Left forelimb (tissue), 1 donor: ENCODE data around the gene ATXN2L.
"Not testable (repeated sequence)": the region's sequence is repeated elsewhere in the genome, so short reads cannot be mapped to it uniquely, and the experiment has no call there.

Experiments used
- DNase-seq: peaks from one replicate; pipeline ENCODE4 v3.0.0-alpha.2; 2018; ENCODE audit warnings: low spot score

ATXN2L gene

DNA sequence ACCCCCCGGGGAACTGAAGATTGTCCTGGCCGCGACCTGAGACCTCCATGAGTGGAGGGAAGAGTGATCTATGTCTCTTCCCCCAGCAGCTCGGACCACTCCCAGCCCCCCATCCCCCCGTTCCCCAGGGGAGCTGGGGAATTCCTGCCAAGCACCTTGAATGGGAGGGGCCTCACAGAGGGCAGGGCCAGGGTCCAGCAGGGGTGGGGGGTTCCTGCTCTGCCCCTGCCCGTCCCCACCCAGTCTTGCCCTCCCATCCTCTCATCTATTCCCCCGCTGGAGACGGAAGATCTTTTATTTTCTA, 13.9 kb downstream of the ATXN2L start:
- no peak for DNase-seq

DNA sequence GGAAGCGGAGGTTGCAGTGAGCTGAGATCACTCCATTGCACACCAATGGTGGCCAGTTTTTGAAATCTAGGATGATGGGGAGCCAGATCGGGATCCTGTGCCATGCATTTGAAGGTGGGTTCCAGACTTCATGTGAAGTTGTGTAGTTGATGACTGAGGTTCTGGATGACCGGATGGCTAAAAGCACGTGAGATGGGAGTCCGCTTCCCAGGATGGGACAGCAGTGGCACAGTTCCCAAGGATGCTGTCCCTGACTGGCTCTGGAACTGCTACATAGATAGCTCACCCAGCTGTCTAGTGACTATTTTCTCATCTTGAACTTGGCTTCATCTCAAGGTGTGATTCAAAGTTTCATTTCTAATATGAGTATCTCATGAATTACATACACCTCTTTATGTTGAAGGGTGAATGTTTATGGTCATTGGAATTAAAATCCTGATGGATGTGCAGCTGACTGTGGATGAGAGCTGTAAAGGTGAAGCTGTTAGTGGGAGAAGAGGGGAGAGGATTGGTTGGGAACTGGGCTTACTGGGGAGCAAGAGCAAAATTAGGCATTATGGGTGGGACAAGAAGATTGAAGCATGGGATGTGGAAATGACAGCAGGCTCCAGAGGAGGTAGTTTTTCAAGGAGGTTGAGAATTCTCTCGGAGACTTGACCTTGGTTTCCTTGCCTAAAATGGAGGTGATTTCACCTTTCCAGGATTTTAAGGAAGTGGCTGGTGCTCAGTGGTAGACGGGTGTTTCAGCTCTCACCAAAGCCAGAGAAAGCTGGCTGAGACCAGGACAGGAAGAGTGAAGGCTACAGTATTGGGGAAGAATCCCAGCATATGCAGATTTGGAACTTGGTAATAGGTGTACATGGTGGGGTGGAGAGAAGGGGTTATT, 15.1 kb downstream of the ATXN2L start:
- DNase-seq = no peak

DNA sequence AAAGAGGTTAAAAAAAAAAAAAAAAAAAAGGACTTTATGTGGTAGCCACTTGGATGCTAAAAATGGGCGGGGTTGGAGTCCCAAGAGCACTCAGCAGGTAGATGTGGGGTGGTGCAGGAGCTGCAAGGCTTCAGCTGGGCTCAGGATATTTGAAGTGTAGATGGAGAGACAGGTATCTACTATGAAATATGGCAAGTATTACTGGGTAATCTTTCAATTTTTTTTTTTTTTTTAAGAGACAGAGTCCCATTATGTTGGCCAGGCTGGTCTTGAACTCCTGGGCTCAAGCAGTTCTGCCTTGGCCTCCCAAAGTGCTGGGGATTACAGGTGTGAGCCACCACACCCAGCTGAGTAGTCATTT, 15.7 kb downstream of the ATXN2L start:
- DNase-seq = no peak

DNA sequence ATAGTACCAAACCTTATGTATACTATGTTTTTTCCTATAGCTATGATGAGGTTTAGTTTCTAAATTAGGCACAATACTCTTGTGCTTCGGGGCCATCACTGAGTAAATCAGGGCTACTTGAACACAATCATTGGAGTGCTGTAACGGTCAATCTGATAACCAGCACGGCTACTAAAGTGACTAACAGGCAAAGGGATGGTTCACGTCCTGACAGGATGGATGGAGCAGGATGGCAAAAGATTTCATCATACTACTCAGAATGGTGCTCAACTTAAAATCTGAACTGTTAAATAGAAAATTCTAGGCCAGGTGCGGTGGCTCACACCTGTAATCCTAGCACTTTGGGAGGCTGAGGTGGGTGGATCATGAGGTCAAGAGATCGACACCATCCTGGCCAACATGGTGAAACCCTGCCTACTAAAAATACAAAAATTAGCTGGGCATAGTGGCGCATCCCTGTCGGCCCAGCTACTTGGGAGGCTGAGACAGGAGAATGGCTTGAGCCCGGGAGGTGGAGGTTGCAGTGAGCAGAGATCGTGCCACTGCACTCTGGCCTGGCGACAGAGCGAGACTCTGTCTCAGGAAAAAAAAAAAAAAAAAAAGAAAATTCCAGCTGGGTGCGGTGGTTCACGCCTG, 16.3 kb downstream of the ATXN2L start:
- no peak for DNase-seq

DNA sequence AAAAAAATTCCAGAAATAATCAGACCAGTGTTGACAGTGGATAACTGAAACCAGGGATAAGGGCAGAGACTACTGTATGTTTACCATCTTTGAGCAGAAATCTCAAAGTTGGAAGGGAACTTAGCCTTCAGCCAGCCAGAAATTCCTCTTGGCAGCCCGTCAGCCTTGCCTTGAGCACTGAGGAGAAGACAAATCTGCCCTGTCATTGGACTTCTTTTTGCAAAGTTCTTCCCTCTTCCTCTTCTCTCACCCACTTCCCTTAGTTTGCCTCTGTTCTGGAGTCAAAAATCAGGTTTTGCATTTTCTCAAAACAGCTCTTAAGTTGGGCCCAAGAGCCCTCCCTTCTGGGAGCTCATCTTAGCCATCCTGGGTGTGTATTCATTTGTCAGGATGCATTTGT, 17.1 kb downstream of the ATXN2L start:
- no peak for DNase-seq

DNA sequence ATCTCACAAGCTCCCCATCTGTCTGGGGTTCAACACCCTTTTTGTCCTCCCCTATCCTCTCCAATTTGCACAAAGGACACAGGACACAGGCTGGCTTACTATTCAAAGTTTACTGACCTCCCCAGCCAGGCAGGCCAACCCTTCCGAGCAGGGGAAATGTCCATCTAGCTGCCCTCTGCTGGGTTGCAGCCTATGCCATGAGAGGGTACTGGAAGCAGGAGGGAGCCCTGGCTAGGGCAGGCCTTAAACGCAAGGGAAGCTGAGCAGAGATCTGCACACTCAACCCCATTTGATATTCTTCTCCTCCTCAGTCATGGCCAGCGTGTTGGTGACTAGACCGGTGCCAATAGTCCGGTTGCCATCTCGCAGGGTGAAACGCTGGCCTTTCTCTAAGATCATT, 19.9 kb downstream of the ATXN2L start:
- DNase-seq = no peak

DNA sequence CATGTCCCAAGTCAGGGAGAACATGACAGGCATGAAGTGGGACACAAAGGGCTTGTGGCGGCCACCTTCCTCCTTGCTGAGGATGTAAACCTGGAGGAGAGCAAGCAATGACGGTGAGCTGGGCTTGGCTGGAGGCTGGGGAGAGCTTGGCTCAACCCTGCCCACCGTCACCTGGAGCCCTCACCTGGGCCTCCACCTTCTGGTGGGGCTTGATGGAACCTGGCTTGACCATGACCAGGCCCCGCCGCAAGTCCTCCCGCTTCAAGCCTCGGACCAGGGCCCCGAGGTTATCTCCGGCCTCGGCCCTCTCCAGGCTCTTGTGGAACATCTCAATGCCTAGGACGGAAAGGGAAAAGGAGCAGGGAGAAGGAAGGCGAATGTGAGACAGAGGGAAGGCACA, 21.0 kb downstream of the ATXN2L start:
- no peak for DNase-seq

DNA sequence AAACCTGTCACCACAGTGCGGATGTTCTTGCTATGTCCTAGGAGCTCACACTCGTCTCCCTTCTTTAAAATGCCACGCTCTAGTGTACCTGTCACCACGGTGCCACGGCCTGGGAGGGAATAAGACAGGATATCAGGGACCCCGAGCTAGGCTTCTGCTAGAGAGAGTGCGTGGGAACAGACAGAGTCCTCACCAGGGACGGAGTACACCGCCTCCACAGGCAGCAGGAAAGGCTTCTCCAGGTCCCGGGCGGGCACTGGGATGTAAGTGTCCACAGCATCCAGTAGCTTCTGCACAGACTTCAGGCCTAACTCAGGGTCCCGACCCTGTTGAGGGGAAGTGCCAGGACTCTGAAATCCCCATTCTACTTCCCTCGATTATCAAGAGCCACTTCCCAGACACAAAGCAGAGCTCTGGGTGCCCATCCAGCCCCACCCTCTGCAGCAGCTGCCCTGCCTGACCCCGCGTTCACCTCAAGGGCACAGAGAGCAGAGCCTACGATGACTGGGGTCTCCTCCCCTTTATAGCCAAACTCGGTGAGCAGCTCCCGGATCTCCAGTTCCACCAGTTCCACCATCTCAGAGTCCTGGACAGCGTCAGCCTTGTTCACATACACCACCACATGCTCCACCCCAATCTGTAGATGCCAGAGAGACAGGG, 21.6 kb downstream of the ATXN2L start:
- no peak for DNase-seq

DNA sequence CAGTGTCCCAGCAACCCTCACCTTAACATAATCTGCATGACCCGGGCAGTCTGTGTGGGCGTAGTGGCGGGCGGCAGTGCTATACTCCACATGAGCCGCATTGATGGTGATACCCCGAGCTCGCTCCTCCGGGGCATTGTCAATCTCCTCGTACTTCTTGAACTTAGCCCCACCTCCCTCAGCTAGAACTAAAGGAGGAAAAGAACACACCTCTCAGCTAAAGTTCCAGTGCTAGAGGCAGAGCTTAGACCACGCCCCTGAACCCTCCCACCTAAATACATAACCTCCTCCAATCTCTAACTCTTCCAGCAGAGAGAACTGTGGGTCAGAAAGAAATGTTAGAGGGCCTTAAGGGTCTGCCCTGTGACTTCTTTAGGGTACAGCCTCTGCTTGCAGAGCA, 22.5 kb downstream of the ATXN2L start:
- no peak for DNase-seq

DNA sequence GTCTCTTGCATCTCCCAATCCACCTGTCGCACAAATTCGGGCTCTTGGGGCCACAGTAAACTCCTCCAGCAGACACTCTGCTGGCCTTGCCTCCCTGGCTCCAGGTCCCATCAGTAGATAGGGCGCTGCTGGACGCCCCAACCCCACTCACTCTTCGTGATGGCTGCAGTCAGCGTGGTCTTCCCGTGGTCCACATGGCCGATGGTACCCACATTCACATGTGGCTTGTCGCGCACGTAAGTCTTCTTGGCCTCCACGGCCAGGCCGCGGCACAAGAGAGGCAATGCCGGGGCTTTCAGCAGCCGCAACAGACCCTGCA, 22.9 kb downstream of the ATXN2L start:
- DNase-seq = no peak

DNA sequence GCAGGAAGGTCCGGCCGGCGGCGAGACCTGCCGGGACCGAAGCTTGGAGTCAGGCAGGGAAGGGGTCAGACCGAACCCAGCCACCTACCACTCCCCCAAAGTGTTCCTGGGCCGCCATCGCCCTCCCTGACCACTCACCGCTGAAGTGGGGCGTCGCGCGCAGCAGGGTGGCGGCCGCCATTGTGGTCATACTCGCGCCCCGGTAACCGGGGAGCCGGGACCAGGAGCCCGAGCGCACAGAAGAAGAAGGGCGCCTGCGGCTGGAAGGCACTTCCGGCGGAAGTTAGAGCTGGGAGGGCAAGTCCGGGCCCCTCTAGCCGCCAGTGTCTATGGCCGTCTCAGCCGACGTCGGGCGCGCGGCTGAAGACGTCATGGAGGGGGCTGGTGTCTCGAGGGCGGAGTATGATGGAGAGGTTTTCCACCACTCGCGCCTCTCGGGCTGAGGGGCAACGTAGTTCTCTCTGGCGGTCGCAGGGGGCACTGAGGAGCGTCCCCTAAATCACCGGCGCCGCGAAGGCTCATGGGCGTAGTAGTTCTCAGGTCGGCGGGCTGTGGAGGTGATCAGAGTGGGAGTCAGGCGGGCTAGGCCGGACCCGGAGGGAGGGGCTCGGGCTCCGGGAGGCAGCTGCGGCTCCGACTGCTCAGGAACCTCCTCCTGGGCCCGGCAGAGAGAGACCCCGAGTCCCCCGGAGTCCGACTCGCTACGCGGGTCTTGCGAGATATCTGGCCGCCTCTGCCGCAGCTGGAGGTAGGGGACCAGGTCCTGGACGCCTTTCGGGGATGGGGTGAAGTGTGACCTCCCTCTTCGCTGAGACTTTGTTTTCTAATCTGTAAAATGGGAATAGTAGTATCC, 23.5 kb downstream of the ATXN2L start, which contains the start of gene TUFM:
Gene TUFM (minus strand): TSS at position 269 of the 853 bp plus-strand sequence. CDS start 79 bp downstream, at position 190.
- peak; percentile 98 for DNase-seq

DNA sequence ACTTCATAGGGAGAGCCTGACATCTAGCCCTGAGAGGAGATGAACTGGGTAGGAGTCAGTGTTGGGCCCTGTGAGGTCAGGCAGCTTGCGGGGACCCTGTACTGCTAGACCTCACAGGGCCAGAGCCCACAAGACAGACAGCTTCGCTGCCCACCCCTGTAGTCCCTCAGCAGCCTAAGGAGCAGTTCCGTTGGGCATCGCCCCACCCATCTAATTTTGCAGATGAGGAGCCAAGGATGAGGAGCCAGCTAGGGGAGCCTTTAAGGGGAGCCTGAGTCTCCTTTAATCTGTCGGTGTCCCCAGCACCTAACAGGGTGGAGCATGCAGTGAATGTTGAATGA, 24.1 kb downstream of the ATXN2L start:
- DNase-seq = no peak

DNA sequence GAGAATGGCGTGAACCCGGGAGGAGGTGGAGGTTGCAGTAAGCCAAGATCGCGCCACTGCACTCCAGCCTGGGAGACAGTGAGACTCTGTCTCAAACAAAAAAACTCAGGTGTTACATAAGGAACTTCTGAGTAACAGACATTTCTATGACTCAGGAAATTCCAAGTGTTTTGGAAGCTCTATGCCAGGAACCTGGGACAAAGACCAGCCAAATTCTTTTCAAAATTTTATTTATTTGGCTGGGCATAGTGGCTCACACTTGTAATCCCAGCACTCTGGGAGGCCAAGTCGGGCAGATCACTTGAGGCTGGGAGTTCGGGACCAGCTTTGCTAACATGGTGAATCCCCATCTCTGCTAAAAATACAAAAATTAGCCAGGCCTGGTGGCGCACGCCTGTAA, 35.6 kb downstream of the ATXN2L start:
- no peak for DNase-seq

DNA sequence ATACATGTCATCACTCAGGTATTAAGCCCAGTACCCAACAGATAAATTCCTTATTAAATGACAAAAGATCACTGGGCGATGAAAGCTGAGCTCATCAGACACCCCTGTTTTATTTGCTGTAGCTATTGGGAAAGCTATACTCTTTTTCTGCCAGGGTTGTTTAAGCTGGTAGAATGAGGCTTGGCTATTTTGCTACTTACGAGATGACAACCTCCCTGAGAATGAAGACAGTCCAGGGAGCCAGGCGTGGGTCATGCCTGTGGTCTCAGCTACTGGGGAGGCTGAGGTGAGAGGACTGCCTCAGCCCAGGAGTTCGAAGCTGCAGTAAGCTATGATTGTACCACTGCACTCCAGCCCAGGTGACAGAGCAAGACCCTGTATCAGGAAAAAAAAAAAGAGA, 36.5 kb downstream of the ATXN2L start:
- no peak for DNase-seq

DNA sequence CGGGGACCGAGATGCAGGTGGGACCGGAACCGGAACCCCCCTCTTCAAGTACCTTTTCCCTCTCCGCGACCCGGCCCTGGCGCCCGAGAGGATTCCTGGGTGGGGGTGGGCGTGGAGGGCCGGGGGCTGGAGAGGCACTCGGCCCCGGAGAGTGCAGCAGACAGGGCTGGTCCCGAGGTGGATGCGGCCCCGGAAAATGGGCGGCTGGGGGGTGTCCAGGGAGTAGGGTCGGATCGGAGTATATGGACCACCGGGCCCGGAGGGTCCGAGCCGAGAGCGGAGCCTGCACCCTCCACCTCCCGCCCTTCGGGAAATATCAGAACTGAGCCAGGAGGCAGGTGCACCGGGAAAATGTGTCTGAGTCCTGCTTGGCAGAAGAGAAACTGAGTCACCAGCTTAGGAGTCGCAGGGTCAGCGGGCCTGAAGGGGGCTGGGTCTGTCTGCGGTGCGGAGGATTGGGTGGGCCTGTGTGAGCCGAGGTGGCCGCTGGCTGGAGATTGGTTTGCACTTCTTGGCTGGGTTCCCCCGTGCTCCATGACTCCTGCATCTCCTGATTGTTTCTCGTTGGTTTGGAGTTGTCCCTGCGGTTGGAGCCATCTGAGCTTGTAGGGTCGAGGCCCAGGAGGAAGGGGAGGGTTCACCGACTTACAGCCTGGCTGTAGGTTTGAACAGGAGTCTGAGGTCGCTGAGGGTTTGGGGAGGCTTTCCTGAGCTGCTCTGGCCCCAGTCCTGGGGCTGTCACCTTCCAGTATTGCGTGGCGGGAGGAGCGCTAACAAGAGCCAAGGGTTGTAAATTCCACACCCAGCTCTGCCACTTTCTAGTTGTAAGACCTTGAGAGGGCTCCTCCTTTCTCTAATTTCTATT, 41.4 kb downstream of the ATXN2L start:
- DNase-seq = no peak

DNA sequence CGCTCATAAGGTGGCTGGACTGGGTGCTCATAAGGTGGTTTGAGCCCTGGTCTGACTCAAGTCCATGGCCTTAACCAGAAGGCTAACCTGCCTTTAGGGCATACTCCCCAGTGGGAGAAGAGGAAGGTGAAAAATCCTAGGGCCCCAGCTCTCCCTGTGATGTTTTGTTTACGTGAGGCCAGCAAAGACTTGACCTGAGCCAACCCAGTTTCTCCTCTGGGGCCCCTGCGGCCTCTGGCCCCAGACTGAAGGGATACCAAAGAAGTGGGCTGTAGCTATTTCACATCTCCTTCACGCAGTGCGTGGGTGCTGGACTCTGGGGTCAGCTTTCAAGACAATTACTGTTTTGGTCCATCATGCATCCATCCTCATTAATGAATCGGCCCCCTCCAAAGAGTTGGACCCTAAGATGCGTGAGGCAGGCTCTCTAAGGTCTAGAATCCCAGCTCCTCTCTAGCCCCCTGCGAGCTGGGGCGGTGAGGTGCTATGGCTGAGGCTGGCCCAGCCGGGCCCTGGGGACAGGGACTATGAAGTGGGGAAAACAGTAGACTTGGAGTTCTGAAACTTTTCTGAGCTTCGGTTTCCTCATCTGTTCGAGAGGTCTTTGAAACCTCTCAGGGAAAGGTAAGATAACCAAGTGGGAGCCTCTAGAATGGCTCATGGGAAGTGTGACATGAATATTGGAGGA, 42.3 kb downstream of the ATXN2L start:
- no peak for DNase-seq

DNA sequence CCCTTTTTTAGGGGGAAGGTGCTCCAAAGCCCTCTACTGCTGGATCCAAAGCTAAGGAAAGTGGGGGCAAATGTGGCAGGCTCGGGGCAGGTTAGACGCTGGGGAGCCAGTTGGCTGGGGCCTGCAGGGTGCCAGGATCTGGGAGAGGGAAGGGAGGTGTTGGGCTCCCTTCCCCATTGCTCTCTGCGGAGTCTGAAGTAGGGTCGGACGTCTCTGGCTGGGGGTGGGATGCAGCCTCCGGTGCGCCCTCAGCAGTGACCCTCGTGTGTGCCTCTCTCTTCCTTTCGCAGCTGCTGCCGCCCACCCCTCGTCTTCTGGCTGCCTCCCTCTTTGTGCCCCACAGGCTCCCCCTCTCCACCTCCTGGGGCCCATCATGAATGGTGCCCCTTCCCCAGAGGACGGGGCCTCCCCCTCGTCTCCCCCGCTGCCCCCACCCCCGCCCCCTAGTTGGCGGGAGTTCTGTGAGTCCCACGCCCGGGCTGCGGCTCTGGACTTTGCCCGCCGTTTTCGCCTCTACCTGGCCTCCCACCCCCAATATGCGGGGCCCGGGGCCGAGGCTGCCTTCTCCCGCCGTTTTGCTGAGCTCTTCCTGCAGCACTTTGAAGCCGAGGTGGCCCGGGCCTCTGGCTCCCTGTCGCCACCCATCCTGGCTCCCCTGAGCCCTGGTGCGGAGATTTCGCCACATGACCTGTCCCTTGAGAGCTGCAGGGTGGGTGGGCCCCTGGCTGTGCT, 43.1 kb downstream of the ATXN2L start:
- no peak for DNase-seq

DNA sequence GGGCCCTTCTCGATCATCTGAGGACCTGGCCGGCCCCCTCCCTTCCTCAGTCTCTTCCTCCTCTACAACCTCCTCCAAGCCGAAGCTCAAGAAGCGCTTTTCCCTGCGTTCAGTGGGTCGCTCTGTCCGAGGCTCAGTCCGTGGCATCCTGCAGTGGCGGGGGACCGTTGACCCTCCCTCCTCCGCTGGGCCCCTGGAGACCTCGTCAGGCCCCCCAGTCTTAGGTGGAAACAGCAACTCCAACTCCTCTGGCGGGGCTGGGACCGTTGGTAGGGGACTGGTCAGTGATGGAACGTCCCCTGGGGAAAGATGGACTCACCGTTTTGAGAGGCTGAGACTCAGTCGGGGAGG, 43.6 kb downstream of the ATXN2L start:
- no peak for DNase-seq

DNA sequence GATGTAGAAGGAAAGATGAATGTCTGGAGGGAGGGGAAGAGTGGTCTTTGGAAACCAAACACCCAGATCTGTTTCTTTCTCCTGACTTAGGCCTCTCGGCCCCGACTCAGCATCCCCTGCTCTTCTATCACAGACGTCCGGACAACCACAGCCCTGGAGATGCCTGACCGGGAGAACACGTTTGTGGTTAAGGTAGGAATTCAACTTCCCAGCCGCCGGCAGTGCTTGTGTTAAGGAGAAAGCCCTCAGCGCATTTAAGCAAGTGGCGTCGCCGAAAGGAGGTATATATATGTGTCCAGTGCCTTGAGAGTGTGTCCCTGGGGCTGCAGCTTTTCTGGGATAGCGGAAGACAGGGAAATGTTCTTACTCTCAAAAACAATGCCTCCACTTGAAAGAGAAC, 44.4 kb downstream of the ATXN2L start:
- no peak for DNase-seq

DNA sequence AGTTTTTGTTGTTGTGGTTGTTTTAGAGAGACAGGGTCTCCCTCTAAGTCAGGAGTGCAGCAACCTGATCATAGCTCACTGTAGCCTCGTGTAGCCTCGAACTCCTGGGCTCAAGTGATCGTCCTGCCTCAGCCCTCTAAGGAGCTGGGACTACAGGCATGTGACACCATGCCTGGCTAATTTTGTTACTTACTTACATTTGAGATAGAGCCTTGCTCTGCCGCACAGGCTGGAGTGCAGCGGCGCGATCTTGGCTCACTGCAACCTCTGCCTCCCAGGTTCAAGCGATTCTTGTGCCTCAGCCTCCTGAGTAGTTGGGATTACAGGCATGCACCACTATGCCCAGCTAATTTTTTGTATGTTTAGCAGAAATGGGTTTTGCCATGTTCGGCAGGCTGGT, 44.8 kb downstream of the ATXN2L start:
- not testable (repeated sequence) for DNase-seq

DNA sequence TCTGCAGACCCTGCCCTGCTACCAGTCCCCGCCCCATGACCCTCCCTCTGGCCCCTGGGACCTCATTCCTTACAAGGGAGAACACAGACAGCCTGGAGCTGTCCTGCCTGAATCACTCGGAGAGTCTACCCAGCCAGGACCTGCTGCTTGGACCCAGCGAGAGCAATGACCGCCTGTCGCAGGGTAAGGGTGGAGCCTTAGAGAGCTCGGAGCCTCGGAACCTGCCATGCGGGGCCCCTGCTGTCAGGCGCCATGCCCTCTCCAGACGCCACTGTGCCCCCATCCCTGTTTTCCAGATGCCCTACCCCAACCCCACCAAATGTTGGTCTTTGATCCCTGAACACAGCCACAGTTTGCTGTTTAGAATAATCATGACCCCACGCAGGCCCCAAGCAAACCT, 46.4 kb downstream of the ATXN2L start:
- DNase-seq = no peak
